CD4-positive, alpha-beta T cell treated with Interferon alpha-2 for 1 hour (primary cell): ENCODE data around the gene OSCP1.
A peak's percentile ranks its signal among the peaks of the same experiment; 100 is the strongest.

ENCODE experiments used
- DNase-seq, 2 donors: peaks; one replicate each; pipeline ENCODE4 v3.0.0-alpha.2; 2020 to 2022

The OSCP1 gene

GRCh38 chr1:36446271-36446670 is 4.0 kb downstream of the OSCP1 start:
- peak; percentile 12 to 13 for DNase-seq

GRCh38 chr1:36443297-36443696 is 7.0 kb downstream of the OSCP1 start:
- DNase-seq = no peak

- DNase-seq = no peak
These were observed 7.9 kb downstream of the OSCP1 start for GRCh38 chr1:36442337-36442736.

GRCh38 chr1:36440646-36441045 is 9.6 kb downstream of the OSCP1 start:
- no peak for DNase-seq

- no peak for DNase-seq
These were observed 10.2 kb downstream of the OSCP1 start for GRCh38 chr1:36440044-36440443.

GRCh38 chr1:36438715-36439114 is 11.5 kb downstream of the OSCP1 start:
- no peak for DNase-seq

GRCh38 chr1:36436821-36437220 is 13.4 kb downstream of the OSCP1 start:
- DNase-seq = no peak

- no peak for DNase-seq
These were observed 17.1 kb downstream of the OSCP1 start for GRCh38 chr1:36433102-36433501.

- DNase-seq = no peak
These were observed 17.6 kb downstream of the OSCP1 start for GRCh38 chr1:36432616-36433015.

GRCh38 chr1:36425791-36426190 is 24.5 kb downstream of the OSCP1 start:
- no peak for DNase-seq

- no peak for DNase-seq
These were observed 28.6 kb downstream of the OSCP1 start for GRCh38 chr1:36421649-36422048.

- DNase-seq = peak; percentile 86 to 90
These were observed 29.4 kb downstream of the OSCP1 start for GRCh38 chr1:36420836-36421317.

- DNase-seq = no peak
These were observed 29.8 kb downstream of the OSCP1 start for GRCh38 chr1:36420409-36420808.

GRCh38 chr1:36419569-36419968 is 30.7 kb downstream of the OSCP1 start:
- DNase-seq = no peak

GRCh38 chr1:36419140-36419539 is 31.1 kb downstream of the OSCP1 start:
- DNase-seq = no peak

GRCh38 chr1:36417931-36418330 is 32.3 kb downstream of the OSCP1 start:
- no peak for DNase-seq

GRCh38 chr1:36415661-36416326 is 34.5 kb downstream of the OSCP1 start:
- no peak for DNase-seq

GRCh38 chr1:36414384-36414783 is 35.9 kb downstream of the OSCP1 start:
- DNase-seq = no peak

- DNase-seq = peak; percentile 42 to 67
These were observed 38.3 kb downstream of the OSCP1 start for GRCh38 chr1:36411674-36412648.

- DNase-seq = no peak
These were observed 41.8 kb downstream of the OSCP1 start for GRCh38 chr1:36408479-36408878.

GRCh38 chr1:36406440-36406839 is 43.8 kb downstream of the OSCP1 start:
- DNase-seq = no peak

- DNase-seq = no peak
These were observed 47.8 kb downstream of the OSCP1 start for GRCh38 chr1:36402504-36402890.

GRCh38 chr1:36401602-36402503 is 48.4 kb downstream of the OSCP1 start:
- no peak for DNase-seq
